ENCODE results near the gene RAB9A. TPM values are rescaled to one million over a fixed set of nuclear protein-coding genes. Genes with fewer than 3 reads are reported as not detected.

RAB9A gene
- total and polyA plus RNA-seq, 9 of the 15 experiments (the other 6 are each of a cell fraction or from before 2014, with no cell fraction given): 13.5 to 20.8 (median 17.7) TPM

- TF ChIP-seq AFF4 (CRISPR knock-in tag; IDR thresholded peaks at IDR 0.05) (0 out of 2 replicates have a peak, but pooled peaks have one; percentile 51), TARDBP (IDR thresholded peaks at IDR 0.05) (no peak), EP300 (IDR thresholded peaks at IDR 0.05; ENCODE audit: low read length) (no peak), KLF6 (CRISPR knock-in tag; IDR thresholded peaks at IDR 0.05; ENCODE audit: borderline replicate concordance) (no peak), MTA3 (IDR thresholded peaks at IDR 0.05; ENCODE audit: borderline replicate concordance) (peak; percentile 59; the same call in 1 of the 2 replicates), TBL1XR1 (IDR thresholded peaks at IDR 0.05; ENCODE audit: low read length in 2 of 2) (no peak), L3MBTL2 (IDR thresholded peaks at IDR 0.05) (peak; percentile 86), ZBTB5 (IDR thresholded peaks at IDR 0.05) (no peak), USF2 (CRISPR knock-in tag; IDR thresholded peaks at IDR 0.05) (no peak), ARID1B (IDR thresholded peaks at IDR 0.05) (no peak), SMC3 (conservative IDR thresholded peaks at IDR 0.05; ENCODE audit: insufficient read depth, low read depth, low read length) (no peak), ZNF133 (CRISPR knock-in tag; IDR thresholded peaks at IDR 0.05) (no peak), UBTF (IDR thresholded peaks at IDR 0.05; ENCODE audit: borderline replicate concordance in 1 of 2, low read depth in 2 of 2, low read length in 2 of 2) (0 out of 4 replicates have a peak, but pooled peaks have one; percentile 26 to 49), ZNF584 (CRISPR knock-in tag; IDR thresholded peaks at IDR 0.05; ENCODE audit: low read depth) (no peak), HMGXB4 (CRISPR knock-in tag; IDR thresholded peaks at IDR 0.05) (no peak; the same call in 1 of the 2 replicates), ARHGAP35 (IDR thresholded peaks at IDR 0.05; ENCODE audit: partially characterized antibody) (peak; percentile 94)
Measured at GRCh38 chrX:13734278-13735172, 45.6 kb downstream of the RAB9A start, which contains the start of the genes OFD1 and TRAPPC2 (continued).
